Glomerular visceral epithelial cell (primary cell): Measurements from ENCODE around the gene INHBC.
"Not testable (repeated sequence)": the region's sequence is repeated elsewhere in the genome, so short reads cannot be mapped to it uniquely, and the experiment has no call there.

ENCODE experiments used
- DNase-seq: peaks from one replicate; pipeline ENCODE4 v3.0.0-alpha.2; 2016; ENCODE audit errors: extremely low spot score

The INHBC gene

DNA sequence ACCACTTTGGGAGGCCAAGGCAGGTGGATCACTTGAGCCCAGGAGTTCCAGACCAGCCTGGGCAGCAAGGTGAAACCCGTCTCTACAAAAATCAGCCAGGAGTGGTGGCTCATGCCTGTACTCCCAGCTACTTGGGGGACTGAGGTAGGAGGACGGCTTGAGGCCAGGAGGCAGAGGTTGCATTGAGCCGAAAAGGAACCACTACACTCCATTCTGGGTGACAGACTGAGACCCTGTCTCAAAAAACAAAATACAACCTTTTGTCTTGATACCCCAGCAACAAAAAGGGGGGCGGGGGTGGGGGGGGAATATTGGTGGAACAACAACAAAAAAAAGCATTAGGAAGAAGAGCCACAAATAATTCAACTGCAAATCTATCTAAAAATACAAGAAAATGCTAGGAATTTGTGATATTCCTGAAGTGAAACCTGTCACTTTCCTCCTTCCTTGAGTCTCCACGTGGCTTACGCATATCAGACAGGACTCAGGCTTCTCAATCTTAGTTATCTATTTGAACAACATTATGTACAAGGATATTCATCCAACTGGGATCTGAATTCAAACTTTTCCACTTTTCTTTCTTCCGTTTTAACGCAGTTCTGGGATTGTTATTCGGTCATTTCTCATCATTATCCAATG is 5.0 kb upstream of the INHBC start:
- peak; percentile 11 for DNase-seq

DNA sequence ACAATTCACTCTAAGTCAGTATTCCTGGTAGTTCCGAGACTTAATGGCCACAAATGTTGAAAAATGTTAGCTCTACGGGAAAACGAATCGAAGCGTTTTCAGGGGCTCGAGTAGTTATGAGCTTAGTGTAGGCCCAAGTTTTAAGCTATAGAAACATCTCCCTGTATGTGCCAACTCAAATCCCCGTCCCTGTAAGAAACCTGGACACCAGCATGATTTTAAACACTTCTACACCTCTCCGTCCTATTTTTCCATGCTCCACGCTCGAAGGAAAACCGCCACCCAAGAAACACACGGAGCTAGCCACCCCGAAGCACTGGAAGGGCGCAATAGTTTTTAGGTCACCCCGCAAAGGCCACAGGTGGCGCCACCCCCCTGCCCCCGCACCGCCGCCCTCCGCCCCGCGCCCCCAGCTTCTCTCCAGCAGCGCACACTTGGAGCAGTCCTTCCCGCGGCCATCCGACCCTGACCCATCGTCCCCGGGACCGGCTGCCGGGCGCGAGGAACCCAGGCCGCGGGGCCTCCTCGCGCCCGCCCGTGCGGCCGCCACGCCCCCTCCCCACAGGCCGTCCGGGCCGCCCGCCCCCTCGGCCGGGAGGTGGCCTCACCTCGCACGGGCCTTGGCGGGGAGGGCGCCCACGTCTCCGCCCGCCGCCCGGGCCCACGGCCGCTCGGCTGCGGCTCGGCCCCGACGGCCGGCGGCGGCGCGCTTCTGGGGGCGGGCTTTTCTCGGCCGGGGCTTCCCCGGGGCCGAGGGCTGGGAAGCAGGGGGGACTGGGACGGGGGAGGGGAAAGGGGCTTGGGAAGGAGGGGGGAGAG is 4.3 kb upstream of the INHBC start:
- DNase-seq: no peak

DNA sequence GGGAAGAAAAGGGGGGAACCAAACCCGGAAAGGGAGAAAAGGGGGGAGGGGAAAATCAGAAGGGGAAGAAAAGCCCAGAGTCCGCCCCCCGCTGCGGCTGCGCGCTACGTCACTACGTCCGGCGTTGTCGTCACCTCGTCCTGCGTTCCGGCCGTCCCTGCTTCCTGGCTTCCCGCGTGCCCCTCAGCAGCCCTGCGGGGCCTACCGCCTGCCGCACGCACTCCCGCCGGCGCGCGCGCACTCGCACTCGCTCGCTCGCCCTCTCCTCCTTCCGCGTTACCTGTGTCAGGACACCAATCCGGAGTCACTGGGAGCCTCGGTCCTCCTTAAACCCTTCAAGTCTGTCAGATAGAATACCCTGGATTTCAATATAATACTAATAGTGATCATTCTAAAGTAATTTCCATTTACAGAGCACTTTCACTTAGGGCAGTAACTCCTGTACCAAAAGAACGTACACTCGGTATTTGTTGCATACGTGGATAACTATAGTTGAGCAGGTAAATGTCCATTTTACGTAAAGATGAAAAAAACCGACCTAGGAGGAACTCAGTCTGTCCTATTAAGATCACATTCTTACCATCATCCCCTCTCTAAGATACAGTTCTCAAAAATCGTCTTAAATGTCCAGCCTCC is 3.5 kb upstream of the INHBC start, which contains the start of gene R3HDM2:
Gene R3HDM2 (minus strand): TSS at position 113 of the 636 bp plus-strand sequence. CDS start 120,615 bp downstream, outside the sequence.
- DNase-seq: peak; percentile 95

DNA sequence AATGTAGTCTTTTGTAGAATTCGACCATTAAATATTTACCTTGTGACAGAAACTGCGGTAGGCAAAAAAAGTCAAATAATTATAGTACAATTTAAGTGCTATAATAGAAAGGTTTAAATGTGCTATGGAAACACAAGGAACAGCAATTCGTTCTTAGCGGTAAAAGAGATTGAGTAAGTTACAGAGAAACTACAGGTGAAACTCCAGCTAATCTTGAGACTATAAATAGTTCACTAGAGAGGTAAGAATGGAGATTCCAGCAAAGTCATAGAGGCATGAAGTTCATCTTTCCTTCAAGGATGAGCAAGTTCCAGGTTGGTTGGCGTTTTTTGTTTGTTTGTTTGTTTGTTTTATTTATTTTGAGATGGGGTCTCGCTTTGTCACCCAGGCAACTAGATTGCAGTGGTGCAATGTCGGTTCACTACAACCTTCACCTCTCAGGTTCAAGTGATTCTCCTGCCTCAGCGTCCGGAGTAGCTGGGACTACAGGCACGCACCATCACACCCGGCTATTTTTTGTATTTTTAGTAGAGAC is 2.9 kb upstream of the INHBC start:
- DNase-seq: no peak

DNA sequence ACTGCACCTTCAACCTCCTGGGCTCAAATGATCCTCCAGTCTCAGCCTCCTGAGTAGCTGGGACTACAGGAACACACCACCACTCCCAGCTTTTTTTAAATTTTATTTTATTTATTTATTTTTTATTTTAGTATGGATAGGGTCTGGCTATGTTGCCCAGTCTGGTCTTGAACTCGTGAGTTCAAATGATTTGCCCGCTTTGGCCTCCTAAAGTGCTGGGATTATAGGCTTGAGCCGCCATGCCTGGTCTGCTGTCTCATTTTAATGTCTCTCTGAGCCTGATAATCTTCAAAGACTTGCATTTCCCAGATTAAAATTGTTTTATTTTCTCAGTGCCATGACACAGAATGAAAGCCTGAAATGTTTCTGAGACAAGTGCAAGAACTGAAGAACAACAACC is 1.2 kb upstream of the INHBC start:
- no peak for DNase-seq

DNA sequence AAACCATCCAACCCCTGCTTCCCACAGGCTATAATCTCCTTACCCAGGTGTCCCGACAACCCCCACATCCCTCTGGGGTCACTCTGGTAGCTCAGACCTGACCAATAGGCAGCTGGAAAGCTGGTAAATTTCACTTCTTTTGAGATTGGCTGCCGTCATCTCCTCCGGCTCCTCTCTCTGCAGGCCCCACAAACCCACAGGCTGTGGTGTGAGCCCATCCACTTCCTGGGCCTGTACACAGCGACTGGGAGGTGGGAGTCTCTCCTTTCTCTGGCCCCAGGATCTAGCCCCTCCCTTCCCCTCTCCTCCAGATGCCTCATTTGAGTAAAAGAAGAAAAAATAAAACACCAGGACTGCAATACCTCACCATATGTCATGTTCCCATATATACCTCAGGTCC is 709 bp downstream of the INHBC start:
- no peak for DNase-seq

DNA sequence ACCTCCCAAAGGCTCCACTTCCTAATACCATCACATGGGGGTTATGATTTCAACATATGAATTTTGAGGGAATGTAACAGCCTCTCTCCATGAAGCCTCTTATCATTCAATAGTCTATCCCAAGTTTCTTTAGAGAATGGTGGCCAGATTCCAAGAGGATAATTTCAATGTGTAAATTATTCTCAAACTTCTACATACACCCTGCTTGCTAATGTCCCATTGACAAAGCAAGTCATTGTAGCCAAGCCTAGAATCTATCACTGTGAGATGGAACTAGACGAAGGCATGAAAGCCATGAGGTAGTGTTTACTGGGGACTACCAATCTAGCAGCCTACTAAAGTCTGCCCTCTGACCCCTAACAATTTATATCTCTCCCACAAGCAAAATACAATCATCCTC is 3.8 kb downstream of the INHBC start:
- DNase-seq: no peak

DNA sequence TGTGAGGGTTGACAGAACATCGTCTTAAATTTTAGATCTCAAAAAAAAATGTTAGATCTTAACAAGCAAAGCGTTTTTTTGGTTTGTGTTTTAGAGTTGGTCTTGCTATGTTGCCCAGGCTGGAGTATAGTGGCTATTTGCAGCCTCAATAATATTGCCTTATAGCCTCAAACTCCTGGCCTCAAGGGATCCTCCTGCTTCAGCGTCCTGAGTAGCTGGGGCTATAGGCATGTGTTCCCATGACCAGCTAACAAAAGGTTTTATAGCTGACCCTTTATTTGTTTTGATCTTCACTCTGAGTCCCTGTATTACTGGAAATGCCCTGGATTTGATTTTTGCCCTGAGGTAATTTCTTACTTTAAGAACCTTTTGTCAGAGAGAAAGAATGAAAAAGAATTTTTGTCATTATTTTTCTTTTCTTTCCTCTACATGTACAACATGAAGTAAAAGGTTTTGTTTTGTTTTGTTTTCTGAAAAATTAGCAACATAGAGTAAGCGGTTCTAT is 5.2 kb downstream of the INHBC start:
- DNase-seq: no peak

DNA sequence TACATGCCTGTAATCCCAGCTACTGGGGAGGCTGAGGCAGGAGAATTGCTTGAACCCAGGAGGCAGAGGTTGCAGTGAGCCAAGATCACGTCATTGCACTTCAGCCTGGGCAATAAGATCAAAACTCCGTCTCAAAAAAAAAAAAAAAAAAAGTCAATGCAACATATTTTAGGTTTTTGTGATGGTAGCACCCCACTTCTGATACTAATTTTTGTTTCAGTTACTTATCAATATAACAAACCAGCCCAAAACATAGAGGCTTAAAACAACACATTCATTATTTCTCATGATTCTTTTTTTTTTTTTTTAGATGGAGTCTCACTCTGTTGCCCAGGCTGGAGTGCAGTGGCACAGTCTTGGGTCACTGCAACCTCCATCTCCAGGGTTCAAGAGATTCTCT is 6.8 kb downstream of the INHBC start:
- not testable (repeated sequence) for DNase-seq

DNA sequence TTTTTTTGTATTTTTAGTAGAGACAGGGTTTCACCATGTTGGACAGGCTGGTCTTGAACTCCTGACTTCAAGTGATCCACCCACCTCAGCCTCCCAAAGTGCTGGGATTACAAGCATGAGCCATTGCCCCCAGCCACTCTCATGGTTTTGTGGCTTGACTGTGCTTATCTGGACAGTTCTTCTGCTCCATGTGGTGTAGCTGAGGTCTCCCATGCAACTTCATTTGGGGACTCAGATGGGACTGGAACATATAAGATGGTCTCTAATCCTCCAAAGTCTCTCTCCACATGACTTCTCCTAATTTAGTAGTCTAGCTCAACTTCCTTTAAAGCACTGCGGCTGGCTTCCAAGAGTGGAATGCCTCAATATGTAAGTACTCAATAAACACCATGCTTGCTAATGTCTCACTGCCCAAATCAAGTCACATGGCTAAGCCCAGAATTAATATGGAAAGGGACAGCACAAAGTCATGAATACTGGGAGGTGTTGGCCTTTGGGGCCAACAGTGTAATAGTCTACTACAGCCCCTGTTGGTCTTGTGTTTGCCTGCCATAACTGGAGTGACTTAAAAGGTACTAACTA is 7.4 kb downstream of the INHBC start:
- no peak for DNase-seq

DNA sequence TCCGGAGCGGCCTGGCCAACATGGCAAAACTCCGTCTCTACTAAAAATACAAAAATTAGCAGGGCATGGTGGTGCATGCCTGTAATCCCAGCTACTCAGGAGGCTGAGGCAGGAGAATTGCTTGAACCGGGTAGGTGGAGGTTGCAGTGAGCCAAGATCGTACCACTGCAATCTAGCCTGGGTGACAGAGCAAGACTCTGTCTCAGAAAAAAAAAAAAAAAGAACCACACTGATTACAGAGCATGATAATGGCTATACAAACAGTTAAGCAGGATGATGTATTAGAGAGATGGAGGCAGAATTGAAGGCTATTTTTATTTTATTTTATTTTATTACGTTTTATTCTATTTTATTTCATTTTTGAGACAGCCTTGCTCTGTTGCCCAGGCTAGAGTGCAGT is 9.8 kb downstream of the INHBC start:
- not testable (repeated sequence) for DNase-seq

DNA sequence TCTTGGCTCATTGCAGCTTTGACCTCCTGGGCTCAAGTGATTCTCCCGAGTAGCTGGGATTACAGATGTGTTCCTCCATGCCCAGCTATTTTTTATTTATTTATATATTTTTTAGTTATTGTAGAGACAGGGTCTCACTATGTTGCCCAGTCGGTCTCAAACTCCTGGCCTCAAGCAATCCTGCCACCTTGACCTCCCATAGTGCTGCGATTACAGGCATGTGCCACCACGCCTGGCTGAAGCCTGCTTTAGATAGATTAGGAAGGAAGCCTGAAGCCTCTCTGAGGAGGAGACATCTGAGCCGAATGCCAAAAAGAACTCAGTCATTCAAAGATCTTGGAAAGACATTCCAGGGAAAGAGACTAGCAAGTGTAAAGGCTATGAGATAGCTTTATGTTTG is 10.2 kb downstream of the INHBC start:
- DNase-seq: no peak

DNA sequence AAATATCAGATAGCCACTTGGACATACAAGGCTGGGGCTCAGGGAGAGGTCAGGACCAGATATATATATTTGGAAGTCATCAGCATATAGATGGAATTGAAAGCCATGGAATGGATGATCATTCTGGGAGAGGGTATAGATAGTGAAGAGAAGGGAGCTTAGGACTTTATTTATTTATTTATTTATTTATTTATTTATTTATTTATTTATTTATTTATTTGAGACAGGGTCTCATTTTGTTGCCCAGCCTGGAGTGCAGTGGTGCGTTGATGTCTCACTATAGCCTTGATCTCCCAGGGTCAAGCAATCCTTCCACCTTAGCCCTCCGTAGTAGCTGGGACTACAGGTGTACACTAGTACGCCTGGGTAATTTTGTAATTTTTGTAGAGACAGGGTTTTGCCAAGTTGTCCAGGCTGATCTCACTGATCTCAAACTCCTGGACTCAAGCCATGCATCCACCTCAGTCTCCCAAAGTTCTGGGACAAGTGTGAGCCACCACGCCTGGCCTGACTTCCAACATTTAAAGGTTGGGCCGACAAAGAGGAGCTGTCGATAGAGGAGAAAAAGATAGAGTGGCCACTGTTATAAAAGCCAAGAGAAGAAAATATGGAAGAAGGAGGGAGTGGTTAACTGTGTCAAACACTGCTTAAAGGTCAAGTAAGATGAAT is 11.8 kb downstream of the INHBC start:
- no peak for DNase-seq

DNA sequence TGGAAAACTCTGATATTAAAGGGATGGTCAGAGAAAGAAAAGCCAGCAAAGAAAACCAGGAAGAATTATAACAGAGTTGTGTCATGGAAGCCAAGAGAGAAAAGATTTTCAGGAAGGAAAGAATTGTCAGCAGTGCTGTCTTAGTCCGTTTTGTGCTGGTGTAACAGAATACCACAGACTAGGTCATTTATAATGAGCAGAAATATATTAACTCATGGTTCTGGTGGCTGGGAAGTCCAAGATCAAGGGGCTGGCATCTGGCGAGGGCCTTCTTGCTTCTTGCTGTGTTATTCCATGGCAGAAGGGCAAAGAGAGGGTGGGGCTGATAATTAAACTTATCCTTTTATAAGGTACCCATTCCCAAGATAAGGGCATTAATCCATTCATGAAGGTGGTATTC is 14.1 kb downstream of the INHBC start:
- no peak for DNase-seq

DNA sequence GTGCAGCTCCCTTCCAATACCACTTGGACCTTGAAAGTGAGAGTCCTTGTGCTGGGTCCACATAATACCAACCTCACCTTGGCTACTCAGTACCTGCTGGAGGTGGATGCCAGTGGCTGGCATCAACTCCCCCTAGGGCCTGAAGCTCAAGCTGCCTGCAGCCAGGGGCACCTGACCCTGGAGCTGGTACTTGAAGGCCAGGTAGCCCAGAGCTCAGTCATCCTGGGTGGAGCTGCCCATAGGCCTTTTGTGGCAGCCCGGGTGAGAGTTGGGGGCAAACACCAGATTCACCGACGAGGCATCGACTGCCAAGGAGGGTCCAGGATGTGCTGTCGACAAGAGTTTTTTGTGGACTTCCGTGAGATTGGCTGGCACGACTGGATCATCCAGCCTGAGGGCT is 14.8 kb downstream of the INHBC start:
- DNase-seq: no peak

DNA sequence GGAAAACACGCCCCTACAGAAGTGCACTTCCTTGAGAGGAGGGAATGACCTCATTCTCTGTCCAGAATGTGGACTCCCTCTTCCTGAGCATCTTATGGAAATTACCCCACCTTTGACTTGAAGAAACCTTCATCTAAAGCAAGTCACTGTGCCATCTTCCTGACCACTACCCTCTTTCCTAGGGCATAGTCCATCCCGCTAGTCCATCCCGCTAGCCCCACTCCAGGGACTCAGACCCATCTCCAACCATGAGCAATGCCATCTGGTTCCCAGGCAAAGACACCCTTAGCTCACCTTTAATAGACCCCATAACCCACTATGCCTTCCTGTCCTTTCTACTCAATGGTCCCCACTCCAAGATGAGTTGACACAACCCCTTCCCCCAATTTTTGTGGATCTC is 15.5 kb downstream of the INHBC start:
- no peak for DNase-seq

DNA sequence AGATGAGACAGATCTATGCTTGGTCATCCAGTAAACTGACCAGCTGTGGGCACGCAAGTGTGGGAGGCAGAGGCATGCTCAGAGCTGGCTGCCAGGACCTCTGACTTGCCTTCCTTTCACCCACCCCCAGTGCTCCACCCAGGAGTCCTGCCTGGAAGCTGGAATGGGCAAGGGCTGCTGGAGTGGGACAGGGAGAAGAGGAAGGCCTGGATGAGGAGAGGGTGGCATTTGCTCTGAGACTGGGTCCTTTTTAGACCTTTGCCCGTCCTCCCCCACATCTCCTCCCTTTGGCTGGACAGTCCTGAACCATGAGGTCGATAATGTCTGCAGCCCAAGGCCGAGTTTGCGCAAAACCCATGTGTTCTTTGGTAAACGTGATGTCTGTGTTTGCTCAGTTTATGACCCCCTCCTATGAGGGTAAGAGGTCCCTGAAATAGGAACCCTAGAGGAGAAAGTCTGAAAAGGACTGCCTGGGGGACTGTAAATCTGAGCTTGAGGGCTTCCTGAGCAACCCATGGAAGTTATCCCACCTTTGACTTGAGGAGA is 16.7 kb downstream of the INHBC start:
- DNase-seq: no peak

DNA sequence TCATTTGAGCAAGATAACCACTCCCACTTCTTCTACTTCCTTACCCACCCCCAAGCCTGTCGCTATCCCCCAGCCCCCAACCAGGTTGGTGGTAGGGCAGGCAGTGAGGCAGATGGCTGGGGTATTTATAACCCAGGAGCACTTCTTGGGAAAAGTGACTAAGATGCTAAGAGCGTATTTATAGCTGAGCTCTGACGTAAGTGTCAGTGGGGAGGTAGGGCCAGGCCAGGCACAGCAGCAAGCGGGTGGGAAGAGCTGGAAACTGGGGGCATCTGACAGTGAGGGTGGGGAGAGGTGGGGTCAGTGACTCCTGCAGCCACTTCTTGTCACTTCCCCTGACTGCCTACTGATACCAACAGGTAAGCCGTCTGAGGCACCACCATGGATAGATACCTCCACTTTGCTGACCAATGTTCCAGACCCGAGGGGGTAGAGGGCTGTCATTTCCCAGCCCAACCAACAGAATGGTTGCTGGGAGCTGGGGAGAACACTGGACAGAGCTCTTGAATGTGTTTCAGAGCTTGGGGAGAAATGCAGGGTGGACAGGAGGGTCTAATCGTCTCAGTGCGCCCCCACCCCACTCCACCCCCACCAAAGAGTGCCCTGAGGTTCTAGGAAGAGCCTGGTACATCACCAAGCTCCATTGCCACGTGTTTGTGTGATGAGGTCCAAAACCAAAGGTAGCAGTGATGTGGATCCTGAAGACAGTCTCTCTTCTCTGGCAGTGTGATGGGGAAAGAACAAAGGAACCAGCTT is 17.8 kb downstream of the INHBC start:
- DNase-seq: peak; percentile 60

DNA sequence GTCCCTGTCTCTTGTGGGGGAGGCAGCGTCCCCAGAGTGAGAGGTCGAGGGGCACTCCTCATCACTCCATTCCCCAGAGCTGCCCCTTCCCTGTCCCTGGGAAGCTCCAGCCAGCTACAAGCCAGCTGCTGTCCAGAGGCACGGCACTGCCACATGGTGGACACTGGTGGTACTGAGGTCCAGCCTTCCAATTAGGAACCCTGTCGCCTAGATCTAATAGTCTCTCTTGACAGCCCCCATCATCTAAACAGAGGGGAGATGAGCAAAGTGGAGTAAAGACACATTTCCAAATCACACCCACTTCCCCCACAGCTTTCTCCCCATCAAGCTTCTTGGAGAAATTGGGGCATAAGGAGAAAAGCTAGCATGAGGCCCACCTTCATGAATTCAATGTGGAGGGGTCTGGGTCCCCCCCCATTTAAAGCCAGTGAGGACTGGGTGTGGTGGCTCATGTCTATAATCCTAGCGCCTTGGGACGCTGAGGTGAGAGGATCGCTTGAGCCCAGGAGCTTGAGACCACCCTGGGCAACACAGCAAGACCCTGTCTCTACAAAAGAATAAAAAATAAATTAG is 18.4 kb downstream of the INHBC start:
- peak; percentile 75 for DNase-seq

DNA sequence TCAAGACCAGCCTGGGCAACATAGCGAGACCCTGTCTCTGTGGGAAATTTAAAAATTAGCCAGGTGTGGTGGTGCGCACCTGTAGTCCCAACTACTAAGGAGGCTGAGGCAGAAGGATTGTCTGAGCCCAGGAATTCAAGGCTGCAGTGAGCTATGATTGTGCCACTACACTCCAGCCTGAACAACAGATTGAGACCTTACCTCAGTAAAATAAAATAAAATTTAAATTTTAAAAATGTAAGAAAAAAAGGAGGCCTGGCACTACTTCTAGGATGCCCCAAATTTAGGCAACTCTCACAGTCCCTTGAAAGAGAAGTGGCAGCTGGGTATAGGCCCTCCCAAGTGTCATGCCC is 19.6 kb downstream of the INHBC start:
- DNase-seq: no peak
